Measurements from ENCODE around the gene ATL1. TPM values are rescaled to one million over a fixed set of nuclear protein-coding genes. Genes with fewer than 3 reads are reported as not detected.
"Not testable (repeated sequence)": the region's sequence is repeated elsewhere in the genome, so short reads cannot be mapped to it uniquely, and the experiment has no call there.

Gene ATL1
- polyA plus RNA-seq, 3 donors, result 8.7 to 10.7 (median 9.3) TPM

- DNase-seq, result no peak
These were observed 26.1 kb upstream of the ATL1 start for GRCh38 chr14:50533806-50534205.

DNA sequence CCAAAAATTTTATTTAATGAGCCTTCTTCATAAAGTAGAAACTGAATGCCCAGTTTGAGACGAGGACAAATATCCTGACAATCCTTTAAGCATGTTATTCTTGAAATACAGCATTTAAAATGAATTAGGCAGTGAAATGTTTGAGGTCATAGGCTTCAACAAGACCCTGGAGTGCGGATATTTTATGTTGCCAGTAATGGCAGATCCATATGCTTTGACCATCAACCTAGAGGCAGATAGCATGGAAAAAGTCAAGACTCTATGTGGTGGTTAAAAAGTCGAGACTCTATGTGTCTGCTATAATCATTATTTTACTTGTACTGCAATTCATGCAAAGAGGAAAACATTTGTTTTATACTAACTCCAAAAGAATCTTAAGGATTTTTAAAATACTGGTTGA is 25.5 kb upstream of the ATL1 start:
- DNase-seq, result no peak

DNA sequence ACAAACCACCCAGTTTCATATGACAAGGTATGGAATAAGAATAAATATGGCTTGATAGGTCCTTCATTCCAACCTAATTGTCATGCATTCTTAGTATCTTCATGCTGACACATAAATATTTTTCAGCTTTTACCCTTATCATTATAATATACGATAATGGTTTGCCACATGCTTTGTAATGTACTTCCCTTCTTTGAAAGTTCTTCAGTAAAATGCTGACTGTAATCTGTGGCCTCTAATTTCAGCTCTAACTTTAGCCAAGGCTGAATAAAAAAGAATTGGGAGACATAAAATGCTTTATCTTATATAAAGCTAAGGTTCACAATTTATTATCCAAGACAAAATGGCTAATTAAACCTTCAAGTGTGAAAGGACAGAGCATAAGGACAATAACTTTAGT is 24.9 kb upstream of the ATL1 start:
- DNase-seq, result no peak

- DNase-seq, result not testable (repeated sequence)
These were observed 21.9 kb upstream of the ATL1 start for GRCh38 chr14:50538034-50538433.

- DNase-seq, result no peak
These were observed 20.9 kb upstream of the ATL1 start for GRCh38 chr14:50539051-50539450.

DNA sequence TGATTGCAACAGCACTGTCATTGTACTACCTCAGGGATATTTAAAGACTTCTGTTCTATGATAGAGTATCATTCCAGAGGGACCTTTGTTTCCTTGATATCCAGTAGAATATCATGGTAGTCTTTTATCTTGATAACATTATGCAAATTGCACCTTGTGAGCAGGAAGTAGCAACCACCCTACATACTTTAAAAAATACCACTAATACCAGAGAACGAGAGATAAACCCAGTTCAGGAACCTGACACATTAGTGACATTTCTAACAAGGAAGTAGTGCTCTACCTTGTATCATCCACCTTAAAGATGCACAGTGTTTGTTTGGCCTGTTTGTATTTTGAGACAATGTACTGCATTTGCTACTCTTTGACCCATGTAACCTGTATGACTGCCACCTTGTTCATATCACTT is 18.8 kb upstream of the ATL1 start:
- no peak for DNase-seq

DNA sequence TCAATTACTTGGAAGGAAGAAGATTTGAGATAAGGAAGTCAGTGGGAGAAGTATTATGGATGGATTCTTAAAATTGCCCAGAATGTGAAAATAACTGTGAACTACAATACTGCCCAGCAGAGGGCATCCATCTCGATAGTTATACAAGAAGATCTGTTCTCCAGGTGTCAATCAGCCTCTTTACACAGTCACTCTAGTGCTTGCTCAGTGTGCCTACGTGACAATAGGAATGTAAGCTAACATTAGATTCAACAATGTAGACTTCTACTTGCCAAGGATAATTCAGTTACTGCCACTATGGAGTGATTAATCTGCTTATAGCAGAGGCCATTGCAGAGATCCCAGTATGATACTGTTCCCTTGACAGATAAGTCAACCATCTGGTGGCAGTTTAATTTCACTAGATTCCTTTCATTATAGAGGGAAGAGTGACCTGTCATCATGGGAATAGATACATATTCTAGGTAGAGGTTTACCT is 17.0 kb upstream of the ATL1 start:
- DNase-seq, result peak; percentile 27

DNA sequence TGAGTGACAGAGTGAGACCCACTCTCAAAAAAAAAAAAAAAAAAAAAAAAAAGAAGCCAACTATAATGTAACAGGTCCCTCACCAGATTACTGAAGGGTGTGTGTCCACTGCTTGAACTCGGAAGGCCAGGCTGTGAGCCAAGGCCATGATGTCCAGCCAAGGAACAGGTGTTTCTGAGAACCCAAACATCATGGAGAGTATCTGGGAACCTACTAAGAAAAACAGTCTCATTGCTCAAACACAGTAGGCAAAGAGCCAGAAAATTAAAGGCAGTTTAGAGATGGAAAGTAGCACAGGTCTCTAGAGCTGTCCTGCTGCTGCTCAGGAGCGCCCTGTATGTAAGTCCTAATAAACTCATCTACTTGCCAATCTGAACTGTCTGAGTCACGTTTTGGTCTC is 15.0 kb upstream of the ATL1 start:
- DNase-seq, result no peak

DNA sequence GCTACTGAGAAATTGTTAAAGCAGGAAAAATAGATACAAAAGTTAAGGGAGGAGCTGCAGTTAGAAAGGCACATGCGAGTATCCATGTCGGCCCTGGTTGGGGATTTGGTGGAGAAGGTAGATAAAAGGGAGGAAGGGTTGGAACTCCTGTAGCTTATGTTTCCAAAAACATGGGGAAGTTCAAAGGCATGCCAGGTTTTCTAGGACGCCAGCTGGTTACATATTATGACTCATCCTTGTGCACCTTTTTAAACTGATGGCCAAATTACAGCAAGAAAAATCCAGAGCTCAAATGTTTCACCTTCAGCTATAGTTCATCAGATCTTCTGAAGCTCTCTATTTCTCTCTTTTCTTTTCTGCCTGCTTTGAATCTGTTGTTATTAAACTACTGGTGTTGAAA is 14.3 kb upstream of the ATL1 start:
- DNase-seq, result no peak

- no peak for DNase-seq
These were observed 9.7 kb upstream of the ATL1 start for GRCh38 chr14:50550294-50550693.

- no peak for DNase-seq
These were observed 8.1 kb upstream of the ATL1 start for GRCh38 chr14:50551877-50552276.

GRCh38 chr14:50552796-50553195 is 7.1 kb upstream of the ATL1 start:
- not testable (repeated sequence) for DNase-seq

DNA sequence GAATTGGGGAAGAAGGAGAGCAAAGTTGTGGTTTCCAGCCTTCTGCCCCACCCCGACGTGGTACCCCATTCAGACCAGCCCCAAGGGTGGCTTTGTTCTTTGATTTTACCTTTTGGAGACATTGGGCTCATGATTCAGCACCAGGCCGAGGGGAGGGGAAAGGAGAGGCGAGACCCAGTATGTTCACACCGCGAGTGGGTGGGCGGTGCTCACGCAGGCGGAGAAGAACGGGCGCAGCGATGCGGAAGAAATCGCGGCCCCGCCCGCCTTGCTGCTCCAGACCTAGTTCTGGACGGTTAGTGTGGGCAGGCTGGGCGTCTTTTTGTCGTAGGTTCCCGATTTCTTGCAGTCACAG is 963 bp downstream of the ATL1 start:
- peak; percentile 42 for DNase-seq

GRCh38 chr14:50562841-50563240 is 2.9 kb downstream of the ATL1 start:
- DNase-seq, result no peak

GRCh38 chr14:50569714-50570274 is 9.8 kb downstream of the ATL1 start:
- no peak for DNase-seq

DNA sequence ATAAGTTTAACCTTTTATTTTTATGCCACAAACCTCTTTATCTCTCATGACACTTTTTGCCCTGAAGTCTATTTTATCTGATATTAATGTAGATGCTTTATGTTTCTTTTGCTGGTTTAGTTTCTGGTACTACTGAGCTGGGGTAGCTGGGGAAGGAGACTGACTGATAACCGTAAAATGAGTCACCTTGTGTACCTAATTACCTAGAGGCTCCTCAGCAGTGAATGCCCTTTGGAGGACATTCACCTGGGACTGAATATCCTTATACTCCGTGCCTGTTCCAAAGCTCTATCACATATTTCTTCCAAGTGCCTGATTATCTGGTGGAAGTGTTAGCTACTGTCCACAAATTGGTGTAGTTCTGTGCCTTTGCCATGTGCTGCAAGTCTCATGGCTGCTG is 13.9 kb downstream of the ATL1 start:
- DNase-seq, result no peak

DNA sequence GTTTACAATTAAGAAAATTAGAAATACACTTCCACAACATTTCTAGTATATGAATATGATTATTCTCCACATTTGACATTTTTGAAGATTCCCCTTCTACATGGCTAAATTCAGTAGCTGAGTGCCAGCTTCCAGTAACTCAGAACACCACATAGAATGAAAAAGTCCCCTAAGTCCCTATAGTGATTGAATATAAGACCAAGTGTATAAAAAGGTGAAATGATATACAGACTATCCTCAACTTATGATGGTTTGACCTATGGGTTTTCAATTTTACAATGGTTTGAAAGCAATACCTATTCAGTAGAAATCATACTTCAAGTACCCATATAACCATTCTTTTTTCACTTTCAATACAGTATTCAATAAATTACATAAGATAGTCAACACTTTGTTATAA is 15.8 kb downstream of the ATL1 start:
- no peak for DNase-seq

DNA sequence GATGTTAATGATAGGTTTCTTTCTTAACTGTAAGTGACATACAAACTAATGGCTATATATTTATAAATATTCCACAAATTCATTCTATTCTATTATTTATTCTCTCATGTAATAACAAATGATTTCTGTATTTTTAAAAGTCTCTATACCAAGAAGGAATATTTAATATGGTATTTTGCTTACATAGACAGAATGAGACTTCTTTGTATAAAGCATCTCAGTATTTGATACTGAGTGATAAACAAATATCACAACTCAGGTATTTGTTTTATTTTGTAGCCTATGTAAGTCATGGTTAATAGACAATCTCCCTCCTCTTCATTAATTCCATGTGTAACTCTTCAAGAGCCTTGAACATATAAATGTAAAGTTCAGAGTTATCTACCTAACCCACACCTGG is 18.0 kb downstream of the ATL1 start:
- DNase-seq, result no peak

GRCh38 chr14:50578433-50578832 is 18.5 kb downstream of the ATL1 start:
- DNase-seq, result no peak

DNA sequence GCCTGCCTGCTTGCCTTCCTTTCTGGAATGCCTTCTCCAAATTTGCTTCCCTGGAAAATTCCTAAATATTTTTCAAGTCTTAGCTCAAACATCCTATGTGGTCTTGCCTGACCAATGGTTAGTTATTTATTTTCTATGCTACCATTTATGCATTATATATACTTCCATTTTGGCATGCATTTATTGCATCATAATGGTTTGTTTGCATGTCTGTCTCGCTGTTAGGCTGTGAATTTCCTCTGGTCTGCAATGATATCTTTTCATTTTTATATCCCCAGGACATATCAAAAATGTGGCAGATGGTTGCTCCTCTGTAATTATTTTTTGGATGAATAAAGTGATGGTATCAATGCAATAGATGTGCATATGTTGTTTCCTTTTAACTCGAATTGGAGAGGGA is 30.5 kb downstream of the ATL1 start:
- no peak for DNase-seq

DNA sequence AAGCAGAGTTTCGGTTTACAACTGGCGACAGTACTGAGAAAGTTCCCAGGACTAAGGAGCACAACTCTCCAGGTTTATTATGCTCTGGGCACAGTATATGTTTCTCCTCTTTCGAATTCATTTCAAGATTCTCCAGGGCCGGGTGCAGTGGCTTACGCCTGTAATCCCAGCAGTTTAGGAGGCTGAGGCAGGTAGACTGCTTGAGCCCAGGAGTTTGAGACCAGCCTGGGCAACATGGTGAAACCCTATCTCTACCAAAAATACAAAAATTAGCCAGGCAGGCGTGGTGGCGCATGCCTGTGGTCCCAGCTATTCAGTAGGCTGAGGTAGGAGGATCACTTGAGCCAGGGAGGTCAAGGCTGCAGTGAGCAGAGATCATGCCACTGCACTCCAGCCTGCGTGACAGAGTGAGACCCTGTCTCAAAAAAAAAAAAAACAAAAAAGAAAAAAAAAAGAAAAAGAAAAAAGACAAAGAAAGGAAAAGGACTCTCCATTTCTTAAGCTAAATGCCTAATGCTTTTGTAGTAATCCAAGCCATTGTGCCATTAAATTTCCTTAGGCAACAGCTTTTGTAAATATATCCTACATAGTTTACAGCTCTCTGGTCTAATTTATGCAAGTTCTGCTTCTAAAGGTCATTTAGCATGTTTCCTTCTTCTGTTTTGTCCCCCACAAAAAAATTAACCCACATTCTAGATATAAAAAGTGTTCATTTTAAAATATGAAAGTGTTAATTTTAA is 34.8 kb downstream of the ATL1 start:
- no peak for DNase-seq

GRCh38 chr14:50598765-50599164 is 38.8 kb downstream of the ATL1 start:
- no peak for DNase-seq

DNA sequence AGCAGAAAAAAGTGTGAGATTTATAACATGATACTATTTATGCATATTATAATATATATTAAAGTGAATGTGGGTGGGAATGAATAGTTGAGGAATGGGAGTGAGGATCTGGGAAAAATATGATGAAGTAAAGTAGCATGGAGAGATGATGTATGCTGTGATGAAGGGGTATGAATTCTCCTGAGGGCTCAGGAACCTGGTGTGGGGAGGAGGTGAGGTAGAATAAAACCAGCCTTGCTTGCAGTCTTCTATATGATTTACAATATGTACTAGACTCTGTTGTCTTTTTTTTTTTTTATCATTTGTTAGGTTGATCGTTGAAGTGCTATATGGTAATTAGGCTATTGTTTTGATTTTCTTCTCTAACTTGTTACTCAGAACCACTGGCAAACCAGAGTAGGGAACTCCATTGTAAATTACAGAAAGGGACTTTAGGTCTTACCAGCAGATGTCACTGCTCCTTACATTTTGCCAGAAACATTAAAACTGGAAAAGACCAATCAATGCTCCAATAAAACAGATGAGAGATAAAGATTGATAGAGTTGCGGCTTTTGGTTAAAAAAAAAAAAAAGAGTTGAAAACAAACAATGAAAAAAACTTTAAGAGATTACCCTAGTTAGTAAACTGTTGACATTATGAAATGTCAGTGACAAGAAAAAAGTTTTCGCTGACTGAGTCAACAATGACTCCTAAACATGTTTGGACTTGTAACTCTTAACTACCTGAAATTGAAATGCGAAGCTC is 39.9 kb downstream of the ATL1 start:
- peak; percentile 33 for DNase-seq
